ENCODE results near the gene EPHA6.
"Not testable (repeated sequence)": the region's sequence is repeated elsewhere in the genome, so short reads cannot be mapped to it uniquely, and the experiment has no call there.

EPHA6 gene

GRCh38 chr3:96915445-96915844 is 101.1 kb downstream of the EPHA6 start:
- no peak for DNase-seq (ENCODE audit: low read depth in 2 of 2)

- no peak for DNase-seq (ENCODE audit: low read depth in 2 of 2)
Measured at GRCh38 chr3:96931119-96931862, 116.9 kb downstream of the EPHA6 start.

GRCh38 chr3:96942131-96942530 is 127.7 kb downstream of the EPHA6 start:
- not testable (repeated sequence) for DNase-seq (ENCODE audit: low read depth in 2 of 2)

- DNase-seq (ENCODE audit: low read depth in 2 of 2) = no peak
Measured at GRCh38 chr3:96958856-96959255, 144.5 kb downstream of the EPHA6 start.

- DNase-seq (ENCODE audit: low read depth in 2 of 2) = no peak
Measured at GRCh38 chr3:96959474-96959873, 145.1 kb downstream of the EPHA6 start.

- peak; percentile 22 to 25 for DNase-seq (ENCODE audit: low read depth in 2 of 2)
Measured at GRCh38 chr3:96959901-96960641, 145.7 kb downstream of the EPHA6 start.

GRCh38 chr3:96960661-96961330 is 146.4 kb downstream of the EPHA6 start:
- no peak for DNase-seq (ENCODE audit: low read depth in 2 of 2)

- DNase-seq (ENCODE audit: low read depth in 2 of 2) = no peak
Measured at GRCh38 chr3:96961576-96961975, 147.2 kb downstream of the EPHA6 start.

GRCh38 chr3:96966181-96966929 is 152.0 kb downstream of the EPHA6 start:
- DNase-seq (ENCODE audit: low read depth in 2 of 2) = no peak

- no peak for DNase-seq (ENCODE audit: low read depth in 2 of 2)
Measured at GRCh38 chr3:96970211-96970610, 155.8 kb downstream of the EPHA6 start.

GRCh38 chr3:96977671-96978070 is 163.3 kb downstream of the EPHA6 start:
- no peak for DNase-seq (ENCODE audit: low read depth in 2 of 2)

- DNase-seq (ENCODE audit: low read depth in 2 of 2) = not testable (repeated sequence)
Measured at GRCh38 chr3:96983716-96984115, 169.3 kb downstream of the EPHA6 start.

GRCh38 chr3:96986241-96986640 is 171.8 kb downstream of the EPHA6 start:
- DNase-seq (ENCODE audit: low read depth in 2 of 2) = no peak

- no peak for DNase-seq (ENCODE audit: low read depth in 2 of 2)
Measured at GRCh38 chr3:96991231-96991630, 176.8 kb downstream of the EPHA6 start.

- DNase-seq (ENCODE audit: low read depth in 2 of 2) = no peak
Measured at GRCh38 chr3:96991800-96992365, 177.5 kb downstream of the EPHA6 start.

GRCh38 chr3:96994988-96995387 is 180.6 kb downstream of the EPHA6 start:
- DNase-seq (ENCODE audit: low read depth in 2 of 2) = no peak

GRCh38 chr3:96996009-96996408 is 181.6 kb downstream of the EPHA6 start:
- no peak for DNase-seq (ENCODE audit: low read depth in 2 of 2)

GRCh38 chr3:97001611-97002010 is 187.2 kb downstream of the EPHA6 start:
- DNase-seq (ENCODE audit: low read depth in 2 of 2) = no peak

- DNase-seq (ENCODE audit: low read depth in 2 of 2) = no peak
Measured at GRCh38 chr3:97009427-97010019, 195.1 kb downstream of the EPHA6 start.

GRCh38 chr3:97010881-97011657 is 196.7 kb downstream of the EPHA6 start:
- no peak for DNase-seq (ENCODE audit: low read depth in 2 of 2)

Measured in fibroblast of skin of left quadriceps (primary cell).